Neural cell (in vitro differentiated cells): ENCODE results near the gene RASGRP3. TPM values are rescaled to one million over a fixed set of nuclear protein-coding genes. Genes with fewer than 3 reads are reported as not detected.

ENCODE experiments used
- H2AFZ ChIP-seq: fragments of 200-600, 300-800 bp; sonication (generic), shearing (Covaris generic); 2 replicates; pipeline ENCODE4 v1.6.0; 2014; ENCODE audit warnings: low read depth, mild to moderate bottlenecking, antibody characterized with exemption, low read length, moderate library complexity
- H3F3A ChIP-seq: fragments of 200-600 bp; shearing (Covaris generic); 2 replicates; pipeline ENCODE4 v1.6.1; 2016; ENCODE audit warnings: mild to moderate bottlenecking, moderate library complexity, mixed read lengths, antibody characterized with exemption, low read length; ENCODE audit not compliant: insufficient read depth, poor library complexity, severe bottlenecking
- H3K27ac ChIP-seq: fragments of 200-600, 300-800 bp; sonication (generic), shearing (Covaris generic); 2 replicates; pipeline ENCODE4 v1.5.1; 2014; ENCODE audit warnings: mild to moderate bottlenecking, low read length, moderate library complexity
- H3K27me3 ChIP-seq: fragments of 300-800, 200-600 bp; sonication (generic), shearing (Covaris generic); 2 replicates; pipeline ENCODE4 v1.6.0; 2014; ENCODE audit warnings: mild to moderate bottlenecking, low read depth, low read length, moderate library complexity; ENCODE audit not compliant: insufficient read depth
- H3K36me3 ChIP-seq: fragments of 300-800, 200-600 bp; sonication (generic), shearing (Covaris generic); 2 replicates; pipeline ENCODE4 v1.5.1; 2014; ENCODE audit warnings: mild to moderate bottlenecking, antibody characterized with exemption, low read length, moderate library complexity; ENCODE audit not compliant: insufficient read depth
- H3K4me2 ChIP-seq: fragments of 300-800, 200-600 bp; sonication (generic), shearing (Covaris generic); 2 replicates; pipeline ENCODE4 v1.6.0; 2014; ENCODE audit warnings: mild to moderate bottlenecking, low read length
- H3K4me3 ChIP-seq: fragments of 300-800, 200-600 bp; sonication (generic), shearing (Covaris generic); 2 replicates; pipeline ENCODE4 v1.5.1; 2014; ENCODE audit warnings: mild to moderate bottlenecking, low read length, moderate library complexity
- H3K79me2 ChIP-seq: fragments of 200-600 bp; shearing (Covaris generic); replicated peaks from 2 replicates; pipeline ENCODE4 v1.6.0; 2014; ENCODE audit warnings: mild to moderate bottlenecking, low read length, moderate library complexity; ENCODE audit not compliant: insufficient read depth
- H3K9ac ChIP-seq: fragments of 300-800, 200-600 bp; sonication (generic), shearing (Covaris generic); 2 replicates; pipeline ENCODE4 v1.6.1; 2016; ENCODE audit warnings: mild to moderate bottlenecking, low read length, mixed read lengths
- H3K9me2 ChIP-seq: fragments of 200-600 bp; shearing (Covaris generic); 2 replicates; pipeline ENCODE4 v1.6.1; 2016; ENCODE audit warnings: mild to moderate bottlenecking, low read length, mixed read lengths; ENCODE audit not compliant: insufficient read depth
- H3K9me3 ChIP-seq: fragments of 200-600, 300-800 bp; sonication (generic), shearing (Covaris generic); 2 replicates; pipeline ENCODE4 v1.6.1; 2016; ENCODE audit warnings: mild to moderate bottlenecking, mixed run types, low read length, moderate library complexity, mixed read lengths
- H4K20me1 ChIP-seq: fragments of 200-600 bp; shearing (Covaris generic); 2 replicates; pipeline ENCODE4 v1.6.1; 2016; ENCODE audit warnings: mild to moderate bottlenecking, mixed run types; ENCODE audit not compliant: insufficient read depth
- CTCF ChIP-seq: fragments of 450-650 bp; IDR thresholded peaks from 2 replicates; pipeline ENCODE4 v1.5.1; 2014; ENCODE audit warnings: antibody characterized with exemption, mild to moderate bottlenecking, moderate library complexity; ENCODE audit not compliant: poor library complexity, severe bottlenecking
- EP300 ChIP-seq: fragments of 450-650 bp; conservative IDR thresholded peaks from 2 replicates; pipeline ENCODE4 v1.6.1; 2014; ENCODE audit warnings: antibody characterized with exemption, mild to moderate bottlenecking, moderate library complexity; ENCODE audit not compliant: poor library complexity, severe bottlenecking
- EZH2 ChIP-seq: fragments of 200-600, 300-800 bp; shearing (Covaris generic), sonication (generic); IDR thresholded peaks from 2 replicates; pipeline ENCODE4 v1.6.1; 2014; ENCODE audit warnings: antibody characterized with exemption, low read length, borderline replicate concordance, mild to moderate bottlenecking; ENCODE audit not compliant: insufficient read depth, poor library complexity, severe bottlenecking
- REST ChIP-seq: IDR thresholded peaks from 2 replicates; pipeline ENCODE4 v1.6.1; 2012; ENCODE audit warnings: borderline replicate concordance
- SMC3 ChIP-seq: fragments of 450-650 bp; conservative IDR thresholded peaks from 2 replicates; pipeline ENCODE4 v1.6.1; 2014; ENCODE audit warnings: antibody characterized with exemption, mild to moderate bottlenecking, moderate library complexity; ENCODE audit not compliant: poor library complexity
- polyA plus RNA-seq: library from polyadenylated mRNA; depleted of rRNA; stranded (reverse); fragments of >200 nt; gene quantifications from 2 replicates; pipeline ENCODE4 v1.2.3, GENCODE V29; 2014

The RASGRP3 gene
- polyA plus RNA-seq, 1 donor from 2014 or later, result 25.3 TPM

- Histone ChIP-seq H3K9me2 (no peaks in the 10 kb centered on the region), H3K4me3 (no peak overlapping the region), H3K27ac (no peak overlapping the region), H3K36me3 (no peaks in the 10 kb centered on the region), H4K20me1 (no peaks in the 10 kb centered on the region), H3F3A (no peaks in the 10 kb centered on the region), H3K9ac (no peak overlapping the region), H3K4me2 (no peak overlapping the region), H2AFZ (no peak overlapping the region), H3K9me3 (no peaks in the 10 kb centered on the region), H3K27me3 (no peaks in the 10 kb centered on the region), H3K79me2 (no peaks in the 10 kb centered on the region)
- TF ChIP-seq SMC3, result no peak
- no peak for TF ChIP-seq REST
- TF ChIP-seq CTCF, result no peak
Measured at GRCh38 chr2:33541243-33541642, 64.8 kb downstream of the RASGRP3 start.

- Histone ChIP-seq H3K9me2 (no peaks in the 10 kb centered on the region), H3K4me3 (no peak overlapping the region), H3K36me3 (no peaks in the 10 kb centered on the region), H3K9me3 (no peaks in the 10 kb centered on the region), H2AFZ (no peak overlapping the region), H3F3A (no peaks in the 10 kb centered on the region), H3K79me2 (no peaks in the 10 kb centered on the region), H3K9ac (no peak overlapping the region), H3K27ac (no peak overlapping the region), H4K20me1 (no peaks in the 10 kb centered on the region), H3K4me2 (no peak overlapping the region), H3K27me3 (no peaks in the 10 kb centered on the region)
- TF ChIP-seq EP300 (no peak), CTCF (no peak), REST (no peak), SMC3 (no peak), EZH2 (no peak)
Measured at GRCh38 chr2:33550206-33550605, 73.8 kb downstream of the RASGRP3 start.
